GM23338 (cell line): ENCODE measurements around the gene SELP. TPM values are rescaled to one million over a fixed set of nuclear protein-coding genes. Genes with fewer than 3 reads are reported as not detected.

Experiments used
- ATAC-seq: fragments of 200-7000 bp; cut with Tn5 transposase; 3 replicates; pipeline ENCODE4 v1.9.1; 2020
- DNase-seq: peaks from one replicate; pipeline ENCODE4 v3.0.0-alpha.2; 2015; ENCODE audit warnings: low spot score
- H2AFZ ChIP-seq: fragments of 200-600 bp; sonication (generic); 2 replicates; pipeline ENCODE4 v1.8.0; 2016; ENCODE audit warnings: antibody characterized with exemption, mild to moderate bottlenecking, moderate library complexity
- H3F3A ChIP-seq: fragments of 200-600 bp; sonication (generic); replicated peaks from 2 replicates; pipeline ENCODE4 v1.8.0; 2017; ENCODE audit warnings: antibody characterized with exemption, mixed run types, low read depth
- H3K27ac ChIP-seq: fragments of 200-600 bp; sonication (generic); 2 replicates; pipeline ENCODE4 v1.6.1; 2016; ENCODE audit warnings: low read depth
- H3K27me3 ChIP-seq: fragments of 200-600 bp; sonication (generic); 2 replicates; pipeline ENCODE4 v1.8.0; 2016; ENCODE audit warnings: mild to moderate bottlenecking, mixed run types, moderate library complexity; ENCODE audit not compliant: insufficient read depth
- H3K36me3 ChIP-seq: fragments of 200-600 bp; sonication (generic); 2 replicates; pipeline ENCODE4 v1.8.0; 2016; ENCODE audit warnings: mild to moderate bottlenecking; ENCODE audit not compliant: insufficient read depth
- H3K4me1 ChIP-seq: fragments of 200-600 bp; sonication (generic); 2 replicates; pipeline ENCODE4 v1.8.0; 2016; ENCODE audit warnings: mild to moderate bottlenecking, moderate library complexity; ENCODE audit not compliant: insufficient read depth
- H3K4me2 ChIP-seq: fragments of 200-600 bp; sonication (generic); 2 replicates; pipeline ENCODE4 v1.7.1; 2017; ENCODE audit warnings: mixed run types
- H3K4me3 ChIP-seq: fragments of 200-600 bp; sonication (generic); 2 replicates; pipeline ENCODE4 v1.6.1; 2016; ENCODE audit warnings: mixed run types
- H3K79me2 ChIP-seq: fragments of 200-600 bp; sonication (generic); replicated peaks from 2 replicates; pipeline ENCODE4 v1.8.0; 2017; ENCODE audit warnings: mild to moderate bottlenecking; ENCODE audit not compliant: insufficient read depth
- H3K9me2 ChIP-seq: fragments of 200-600 bp; sonication (generic); 2 replicates; pipeline ENCODE4 v1.8.0; 2017; ENCODE audit not compliant: insufficient read depth
- H4K20me1 ChIP-seq: fragments of 200-600 bp; sonication (generic); replicated peaks from 2 replicates; pipeline ENCODE4 v1.8.0; 2017; ENCODE audit warnings: mild to moderate bottlenecking; ENCODE audit not compliant: insufficient read depth
- H3K27ac Mint-ChIP-seq: 2 replicates; pipeline ENCODE4 v1.8.0; 2020; ENCODE audit warnings: inconsistent platforms, mild to moderate bottlenecking, moderate library complexity, mixed read lengths
- H3K27me3 Mint-ChIP-seq: 3 replicates; pipeline ENCODE4 v1.8.0; 2022; ENCODE audit warnings: low read depth, mild to moderate bottlenecking, moderate library complexity, mixed read lengths, inconsistent platforms; ENCODE audit not compliant: insufficient read depth, poor library complexity
- H3K36me3 Mint-ChIP-seq: 3 replicates; pipeline ENCODE4 v1.8.0; 2021; ENCODE audit warnings: low read depth, mild to moderate bottlenecking, inconsistent platforms, moderate library complexity, mixed read lengths
- H3K4me1 Mint-ChIP-seq: 3 replicates; pipeline ENCODE4 v1.8.0; 2020; ENCODE audit warnings: mild to moderate bottlenecking, inconsistent platforms, mixed read lengths
- H3K4me3 Mint-ChIP-seq: 3 replicates; pipeline ENCODE4 v1.8.0; 2021; ENCODE audit warnings: moderate library complexity, mild to moderate bottlenecking, inconsistent platforms, mixed read lengths
- H3K9me3 Mint-ChIP-seq: 3 replicates; pipeline ENCODE4 v1.8.0; 2020; ENCODE audit warnings: moderate library complexity, mild to moderate bottlenecking, inconsistent platforms, mixed read lengths
- CREB1 ChIP-seq: fragments of 250-450 bp; sonication (Bioruptor Pico); IDR thresholded peaks from 2 replicates; pipeline ENCODE4 v1.5.0; 2020; ENCODE audit warnings: low read depth, mild to moderate bottlenecking, moderate library complexity
- EZH2 ChIP-seq: fragments of 200-600 bp; sonication (generic); IDR thresholded peaks from one replicate; pipeline ENCODE4 v1.8.0; 2017; ENCODE audit warnings: antibody characterized with exemption, mild to moderate bottlenecking, low read depth; ENCODE audit not compliant: unreplicated experiment
- EZH2phosphoT487 ChIP-seq: fragments of 200-600 bp; sonication (generic); IDR thresholded peaks from one replicate; pipeline ENCODE4 v1.8.1; 2018; ENCODE audit warnings: antibody characterized with exemption; ENCODE audit not compliant: unreplicated experiment
- JUNB ChIP-seq: IDR thresholded peaks from one replicate; pipeline ENCODE4 v1.6.1; 2016; ENCODE audit warnings: antibody characterized with exemption; ENCODE audit not compliant: unreplicated experiment
- NANOG ChIP-seq: IDR thresholded peaks from 2 replicates; pipeline ENCODE4 v1.6.1; 2016; ENCODE audit warnings: antibody characterized with exemption, borderline replicate concordance
- POLR2AphosphoS5 ChIP-seq: IDR thresholded peaks from 2 replicates; pipeline ENCODE4 v1.6.1; 2016; ENCODE audit warnings: antibody characterized with exemption, low read depth
- STAT1 ChIP-seq: IDR thresholded peaks from one replicate; pipeline ENCODE4 v1.6.1; 2016; ENCODE audit warnings: antibody characterized with exemption; ENCODE audit not compliant: unreplicated experiment
- ZNF114 ChIP-seq: fragments of 250-450 bp; sonication (Bioruptor Pico); IDR thresholded peaks from 2 replicates; pipeline ENCODE4 v1.5.0; 2020; ENCODE audit warnings: mild to moderate bottlenecking, moderate library complexity
- ZNF331 ChIP-seq: fragments of 250-450 bp; sonication (Bioruptor Pico); IDR thresholded peaks from 2 replicates; pipeline ENCODE4 v1.5.0; 2020; ENCODE audit warnings: low read depth, mild to moderate bottlenecking, moderate library complexity
- polyA plus RNA-seq: library from polyadenylated mRNA; unstranded; fragments of >200 nt; fragmentation: Nextera tagmentation; extraction: Ambion mirVana; gene quantifications from 2 replicates; pipeline ENCODE4 v1.2.1, GENCODE V29; 2016
- total RNA-seq: library from RNA; depleted of rRNA; stranded (reverse); fragments of >200 nt; shearing (Covaris generic); gene quantifications from 2 replicates; pipeline ENCODE4 v1.2.3, GENCODE V29; 2014
- TF ChIP-seq, protein P1 (sequence below), 2 experiments: fragments of 200-600 bp in 1 of 2; sonication (generic) in 1 of 2; conservative IDR thresholded peaks; 2 replicates each; pipeline versions ENCODE4 v1.5.1 to v1.6.1; 2016 to 2017; ENCODE audit warnings: antibody characterized with exemption in 2 of 2, low read depth in 2 of 2, mild to moderate bottlenecking in 2 of 2, moderate library complexity in 1 of 2
- TF ChIP-seq, protein P2 (sequence below): IDR thresholded peaks from 2 replicates; pipeline ENCODE4 v1.6.1; 2016; ENCODE audit warnings: antibody characterized with exemption
- TF ChIP-seq, protein P3 (sequence below): IDR thresholded peaks from one replicate; pipeline ENCODE4 v1.6.1; 2018; ENCODE audit warnings: antibody characterized with exemption; ENCODE audit not compliant: unreplicated experiment
- TF ChIP-seq, protein P4 (sequence below): fragments of 250-450 bp; sonication (Bioruptor Pico); IDR thresholded peaks from 2 replicates; pipeline ENCODE4 v1.5.0; 2020; ENCODE audit warnings: mild to moderate bottlenecking, moderate library complexity

The SELP gene
- total and polyA plus RNA-seq, 2 experiments from 2014 or later: not detected

DNA sequence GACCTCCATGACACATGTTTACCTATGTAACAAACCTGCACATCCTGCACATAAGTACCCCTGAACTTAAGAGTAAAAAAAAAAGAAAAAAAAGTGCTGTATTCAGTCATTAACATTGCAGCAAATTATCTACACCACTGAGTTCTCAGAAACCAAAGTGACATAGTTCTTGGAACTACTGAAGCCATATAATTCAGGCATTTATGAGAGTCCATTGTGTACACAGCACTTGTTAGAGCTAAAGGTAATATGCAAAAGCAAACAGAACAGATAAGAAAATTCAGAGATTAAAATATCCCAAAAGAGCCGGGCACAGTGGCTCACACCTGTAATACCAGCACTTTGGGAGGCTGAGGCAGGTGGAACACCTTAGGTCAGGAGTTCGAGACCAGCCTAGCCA lies 81.6 kb downstream of the SELP start:
- TF ChIP-seq, protein P1, sequence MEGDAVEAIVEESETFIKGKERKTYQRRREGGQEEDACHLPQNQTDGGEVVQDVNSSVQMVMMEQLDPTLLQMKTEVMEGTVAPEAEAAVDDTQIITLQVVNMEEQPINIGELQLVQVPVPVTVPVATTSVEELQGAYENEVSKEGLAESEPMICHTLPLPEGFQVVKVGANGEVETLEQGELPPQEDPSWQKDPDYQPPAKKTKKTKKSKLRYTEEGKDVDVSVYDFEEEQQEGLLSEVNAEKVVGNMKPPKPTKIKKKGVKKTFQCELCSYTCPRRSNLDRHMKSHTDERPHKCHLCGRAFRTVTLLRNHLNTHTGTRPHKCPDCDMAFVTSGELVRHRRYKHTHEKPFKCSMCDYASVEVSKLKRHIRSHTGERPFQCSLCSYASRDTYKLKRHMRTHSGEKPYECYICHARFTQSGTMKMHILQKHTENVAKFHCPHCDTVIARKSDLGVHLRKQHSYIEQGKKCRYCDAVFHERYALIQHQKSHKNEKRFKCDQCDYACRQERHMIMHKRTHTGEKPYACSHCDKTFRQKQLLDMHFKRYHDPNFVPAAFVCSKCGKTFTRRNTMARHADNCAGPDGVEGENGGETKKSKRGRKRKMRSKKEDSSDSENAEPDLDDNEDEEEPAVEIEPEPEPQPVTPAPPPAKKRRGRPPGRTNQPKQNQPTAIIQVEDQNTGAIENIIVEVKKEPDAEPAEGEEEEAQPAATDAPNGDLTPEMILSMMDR (conservative IDR thresholded peaks at IDR 0.05; ENCODE audit: low read depth in 2 of 2): no peak
- TF ChIP-seq STAT1 (no peak), EZH2 (no peak), CREB1 (no peak), ZNF331 (CRISPR knock-in tag) (no peak), ZNF114 (CRISPR knock-in tag) (no peak), NANOG (no peak), EZH2phosphoT487 (no peak), POLR2AphosphoS5 (no peak), JUNB (no peak)
- TF ChIP-seq, protein P2, sequence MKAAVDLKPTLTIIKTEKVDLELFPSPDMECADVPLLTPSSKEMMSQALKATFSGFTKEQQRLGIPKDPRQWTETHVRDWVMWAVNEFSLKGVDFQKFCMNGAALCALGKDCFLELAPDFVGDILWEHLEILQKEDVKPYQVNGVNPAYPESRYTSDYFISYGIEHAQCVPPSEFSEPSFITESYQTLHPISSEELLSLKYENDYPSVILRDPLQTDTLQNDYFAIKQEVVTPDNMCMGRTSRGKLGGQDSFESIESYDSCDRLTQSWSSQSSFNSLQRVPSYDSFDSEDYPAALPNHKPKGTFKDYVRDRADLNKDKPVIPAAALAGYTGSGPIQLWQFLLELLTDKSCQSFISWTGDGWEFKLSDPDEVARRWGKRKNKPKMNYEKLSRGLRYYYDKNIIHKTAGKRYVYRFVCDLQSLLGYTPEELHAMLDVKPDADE: no peak
- TF ChIP-seq, protein P3, sequence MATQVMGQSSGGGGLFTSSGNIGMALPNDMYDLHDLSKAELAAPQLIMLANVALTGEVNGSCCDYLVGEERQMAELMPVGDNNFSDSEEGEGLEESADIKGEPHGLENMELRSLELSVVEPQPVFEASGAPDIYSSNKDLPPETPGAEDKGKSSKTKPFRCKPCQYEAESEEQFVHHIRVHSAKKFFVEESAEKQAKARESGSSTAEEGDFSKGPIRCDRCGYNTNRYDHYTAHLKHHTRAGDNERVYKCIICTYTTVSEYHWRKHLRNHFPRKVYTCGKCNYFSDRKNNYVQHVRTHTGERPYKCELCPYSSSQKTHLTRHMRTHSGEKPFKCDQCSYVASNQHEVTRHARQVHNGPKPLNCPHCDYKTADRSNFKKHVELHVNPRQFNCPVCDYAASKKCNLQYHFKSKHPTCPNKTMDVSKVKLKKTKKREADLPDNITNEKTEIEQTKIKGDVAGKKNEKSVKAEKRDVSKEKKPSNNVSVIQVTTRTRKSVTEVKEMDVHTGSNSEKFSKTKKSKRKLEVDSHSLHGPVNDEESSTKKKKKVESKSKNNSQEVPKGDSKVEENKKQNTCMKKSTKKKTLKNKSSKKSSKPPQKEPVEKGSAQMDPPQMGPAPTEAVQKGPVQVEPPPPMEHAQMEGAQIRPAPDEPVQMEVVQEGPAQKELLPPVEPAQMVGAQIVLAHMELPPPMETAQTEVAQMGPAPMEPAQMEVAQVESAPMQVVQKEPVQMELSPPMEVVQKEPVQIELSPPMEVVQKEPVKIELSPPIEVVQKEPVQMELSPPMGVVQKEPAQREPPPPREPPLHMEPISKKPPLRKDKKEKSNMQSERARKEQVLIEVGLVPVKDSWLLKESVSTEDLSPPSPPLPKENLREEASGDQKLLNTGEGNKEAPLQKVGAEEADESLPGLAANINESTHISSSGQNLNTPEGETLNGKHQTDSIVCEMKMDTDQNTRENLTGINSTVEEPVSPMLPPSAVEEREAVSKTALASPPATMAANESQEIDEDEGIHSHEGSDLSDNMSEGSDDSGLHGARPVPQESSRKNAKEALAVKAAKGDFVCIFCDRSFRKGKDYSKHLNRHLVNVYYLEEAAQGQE: no peak
- TF ChIP-seq, protein P4, sequence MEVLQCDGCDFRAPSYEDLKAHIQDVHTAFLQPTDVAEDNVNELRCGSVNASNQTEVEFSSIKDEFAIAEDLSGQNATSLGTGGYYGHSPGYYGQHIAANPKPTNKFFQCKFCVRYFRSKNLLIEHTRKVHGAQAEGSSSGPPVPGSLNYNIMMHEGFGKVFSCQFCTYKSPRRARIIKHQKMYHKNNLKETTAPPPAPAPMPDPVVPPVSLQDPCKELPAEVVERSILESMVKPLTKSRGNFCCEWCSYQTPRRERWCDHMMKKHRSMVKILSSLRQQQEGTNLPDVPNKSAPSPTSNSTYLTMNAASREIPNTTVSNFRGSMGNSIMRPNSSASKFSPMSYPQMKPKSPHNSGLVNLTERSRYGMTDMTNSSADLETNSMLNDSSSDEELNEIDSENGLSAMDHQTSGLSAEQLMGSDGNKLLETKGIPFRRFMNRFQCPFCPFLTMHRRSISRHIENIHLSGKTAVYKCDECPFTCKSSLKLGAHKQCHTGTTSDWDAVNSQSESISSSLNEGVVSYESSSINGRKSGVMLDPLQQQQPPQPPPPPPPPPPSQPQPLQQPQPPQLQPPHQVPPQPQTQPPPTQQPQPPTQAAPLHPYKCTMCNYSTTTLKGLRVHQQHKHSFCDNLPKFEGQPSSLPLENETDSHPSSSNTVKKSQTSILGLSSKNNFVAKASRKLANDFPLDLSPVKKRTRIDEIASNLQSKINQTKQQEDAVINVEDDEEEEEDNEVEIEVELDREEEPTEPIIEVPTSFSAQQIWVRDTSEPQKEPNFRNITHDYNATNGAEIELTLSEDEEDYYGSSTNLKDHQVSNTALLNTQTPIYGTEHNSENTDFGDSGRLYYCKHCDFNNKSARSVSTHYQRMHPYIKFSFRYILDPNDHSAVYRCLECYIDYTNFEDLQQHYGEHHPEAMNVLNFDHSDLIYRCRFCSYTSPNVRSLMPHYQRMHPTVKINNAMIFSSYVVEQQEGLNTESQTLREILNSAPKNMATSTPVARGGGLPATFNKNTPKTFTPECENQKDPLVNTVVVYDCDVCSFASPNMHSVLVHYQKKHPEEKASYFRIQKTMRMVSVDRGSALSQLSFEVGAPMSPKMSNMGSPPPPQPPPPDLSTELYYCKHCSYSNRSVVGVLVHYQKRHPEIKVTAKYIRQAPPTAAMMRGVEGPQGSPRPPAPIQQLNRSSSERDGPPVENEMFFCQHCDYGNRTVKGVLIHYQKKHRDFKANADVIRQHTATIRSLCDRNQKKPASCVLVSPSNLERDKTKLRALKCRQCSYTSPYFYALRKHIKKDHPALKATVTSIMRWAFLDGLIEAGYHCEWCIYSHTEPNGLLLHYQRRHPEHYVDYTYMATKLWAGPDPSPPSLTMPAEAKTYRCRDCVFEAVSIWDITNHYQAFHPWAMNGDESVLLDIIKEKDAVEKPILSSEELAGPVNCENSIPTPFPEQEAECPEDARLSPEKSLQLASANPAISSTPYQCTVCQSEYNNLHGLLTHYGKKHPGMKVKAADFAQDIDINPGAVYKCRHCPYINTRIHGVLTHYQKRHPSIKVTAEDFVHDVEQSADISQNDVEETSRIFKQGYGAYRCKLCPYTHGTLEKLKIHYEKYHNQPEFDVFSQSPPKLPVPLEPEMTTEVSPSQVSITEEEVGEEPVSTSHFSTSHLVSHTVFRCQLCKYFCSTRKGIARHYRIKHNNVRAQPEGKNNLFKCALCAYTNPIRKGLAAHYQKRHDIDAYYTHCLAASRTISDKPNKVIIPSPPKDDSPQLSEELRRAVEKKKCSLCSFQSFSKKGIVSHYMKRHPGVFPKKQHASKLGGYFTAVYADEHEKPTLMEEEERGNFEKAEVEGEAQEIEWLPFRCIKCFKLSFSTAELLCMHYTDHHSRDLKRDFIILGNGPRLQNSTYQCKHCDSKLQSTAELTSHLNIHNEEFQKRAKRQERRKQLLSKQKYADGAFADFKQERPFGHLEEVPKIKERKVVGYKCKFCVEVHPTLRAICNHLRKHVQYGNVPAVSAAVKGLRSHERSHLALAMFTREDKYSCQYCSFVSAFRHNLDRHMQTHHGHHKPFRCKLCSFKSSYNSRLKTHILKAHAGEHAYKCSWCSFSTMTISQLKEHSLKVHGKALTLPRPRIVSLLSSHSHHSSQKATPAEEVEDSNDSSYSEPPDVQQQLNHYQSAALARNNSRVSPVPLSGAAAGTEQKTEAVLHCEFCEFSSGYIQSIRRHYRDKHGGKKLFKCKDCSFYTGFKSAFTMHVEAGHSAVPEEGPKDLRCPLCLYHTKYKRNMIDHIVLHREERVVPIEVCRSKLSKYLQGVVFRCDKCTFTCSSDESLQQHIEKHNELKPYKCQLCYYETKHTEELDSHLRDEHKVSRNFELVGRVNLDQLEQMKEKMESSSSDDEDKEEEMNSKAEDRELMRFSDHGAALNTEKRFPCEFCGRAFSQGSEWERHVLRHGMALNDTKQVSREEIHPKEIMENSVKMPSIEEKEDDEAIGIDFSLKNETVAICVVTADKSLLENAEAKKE (CRISPR knock-in tag): no peak
- Mint-ChIP-seq H3K27me3 (no peaks in the 10 kb centered on the region), H3K27ac (no peak overlapping the region), H3K36me3 (no peaks in the 10 kb centered on the region), H3K4me3 (no peak overlapping the region), H3K4me1 (no peaks in the 10 kb centered on the region), H3K9me3 (no peaks in the 10 kb centered on the region)
- Histone ChIP-seq H2AFZ (no peak overlapping the region), H3K4me2 (no peak overlapping the region), H3K9me2 (no peaks in the 10 kb centered on the region), H3K27ac (no peak overlapping the region), H3K4me1 (no peaks in the 10 kb centered on the region), H3K27me3 (no peaks in the 10 kb centered on the region), H4K20me1 (no peaks in the 10 kb centered on the region; the same call in 1 of the 2 replicates), H3K79me2 (no peaks in the 10 kb centered on the region), H3K36me3 (no peaks in the 10 kb centered on the region), H3K4me3 (no peak overlapping the region), H3F3A (no peaks in the 10 kb centered on the region)
- DNase-seq (no peak), ATAC-seq (no peak)
